ENCODE measurements around the gene DOC2A.

Gene DOC2A

DNA sequence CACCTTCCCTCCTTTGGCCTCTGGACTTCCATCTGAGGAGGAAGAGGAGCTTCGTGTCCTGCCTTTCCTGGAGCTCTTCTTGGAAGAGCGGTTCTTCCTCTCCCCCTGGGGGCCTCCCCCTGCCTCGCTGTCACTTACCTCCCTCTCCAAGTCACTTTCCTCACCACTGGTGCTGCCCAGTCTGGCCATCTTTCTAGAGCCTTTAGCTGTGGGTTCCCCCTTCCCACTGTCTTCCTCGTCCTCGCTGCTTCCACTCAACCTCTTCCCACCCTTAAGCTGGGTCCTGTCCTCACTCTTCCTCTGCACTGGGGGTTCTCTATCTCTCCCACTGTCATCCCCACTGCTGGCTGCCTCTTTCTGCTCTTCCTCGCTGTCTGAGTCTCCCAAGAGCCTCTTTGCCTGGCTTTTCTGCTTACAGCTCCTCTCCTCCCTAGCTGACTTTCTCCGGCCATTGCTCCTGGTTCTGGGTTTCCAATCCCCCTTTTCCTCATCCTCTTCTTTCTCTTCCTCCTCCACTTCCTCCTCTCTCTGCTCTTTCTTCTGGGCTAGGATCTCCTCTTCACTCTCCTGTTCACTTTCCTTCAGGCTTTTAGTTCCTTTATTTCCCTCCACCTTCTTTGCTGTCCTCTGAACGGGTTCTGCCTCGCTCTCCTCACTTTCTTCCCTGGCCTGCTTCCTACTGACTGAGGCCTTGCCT, 16.8 kb downstream of the DOC2A start:
- in situ Hi-C loops (cut with HindIII; ENCODE audit: low pct_ligation_motif_present, low pct_unique_long_range_greater_than_20kb, low sequenced_read_pairs) = no loop called here
- no peak for DNase-seq

DNA sequence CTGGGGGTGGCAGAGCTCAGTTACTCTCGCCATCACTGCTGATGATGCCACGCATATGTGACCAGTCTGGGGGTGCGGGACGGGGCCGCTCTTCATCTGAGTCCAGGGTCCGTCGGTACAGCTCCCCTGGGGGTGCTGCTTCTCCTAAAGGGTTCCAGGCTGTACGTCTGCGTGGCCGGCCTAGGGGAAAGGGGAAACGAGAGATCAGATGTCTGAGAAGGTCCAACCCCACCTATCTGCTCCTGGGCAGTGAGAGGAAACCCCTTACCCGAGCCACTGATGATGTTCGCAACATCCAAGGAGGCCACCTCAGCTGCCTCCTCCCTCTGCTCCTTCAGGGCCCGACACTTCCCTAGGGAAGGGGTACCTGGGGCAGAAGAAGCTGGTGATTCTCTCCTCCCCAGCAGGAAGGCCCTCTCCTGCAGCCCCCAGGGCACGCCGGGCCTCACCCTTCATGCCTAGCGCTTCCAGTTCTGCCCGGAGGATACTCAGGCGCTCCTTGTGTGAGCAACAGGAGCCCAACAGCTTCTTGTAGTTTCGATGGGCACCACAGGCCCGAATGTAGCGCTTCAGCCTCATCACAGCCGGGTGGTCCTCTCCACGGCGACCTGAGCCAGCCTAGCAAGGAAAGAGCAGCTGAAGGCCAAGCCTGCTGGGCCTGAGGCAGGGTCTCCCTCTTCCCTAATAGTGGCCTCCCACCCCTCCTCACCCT, 17.5 kb downstream of the DOC2A start:
- DNase-seq = no peak
- in situ Hi-C loops (cut with HindIII; ENCODE audit: low pct_ligation_motif_present, low pct_unique_long_range_greater_than_20kb, low sequenced_read_pairs) = no loop called here

DNA sequence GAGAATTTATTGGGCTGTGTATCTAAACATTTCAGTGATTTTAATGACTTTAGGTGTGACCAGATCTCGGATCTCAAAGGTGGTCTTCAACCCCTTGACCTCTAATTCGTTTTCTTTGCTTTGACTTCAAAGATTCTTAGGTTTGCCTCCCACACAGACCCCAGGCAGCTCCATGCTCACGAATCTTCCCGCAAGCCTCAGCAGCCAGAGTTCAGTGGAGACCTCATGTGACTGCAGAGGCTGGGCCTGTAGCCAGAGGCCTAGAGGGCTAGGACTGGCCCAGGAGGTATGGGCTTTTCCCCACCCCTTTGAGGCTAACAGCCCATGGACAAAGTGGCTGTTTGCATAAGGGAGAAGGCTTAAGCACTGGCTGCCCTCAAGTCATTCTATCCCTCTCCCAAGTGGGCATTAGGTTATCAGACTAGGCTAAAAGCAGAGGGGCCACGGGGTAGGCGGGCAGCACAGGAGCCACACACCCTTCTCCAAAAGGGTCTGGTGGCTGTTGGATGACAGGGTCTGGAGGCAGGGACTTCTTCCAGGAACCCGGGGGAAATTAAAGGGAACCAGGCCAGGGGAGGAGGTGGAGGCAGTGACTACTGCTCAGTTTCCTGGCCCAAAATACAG, 18.4 kb downstream of the DOC2A start:
- no peak for DNase-seq
- in situ Hi-C loops (cut with HindIII; ENCODE audit: low pct_ligation_motif_present, low pct_unique_long_range_greater_than_20kb, low sequenced_read_pairs) = no loop called here

DNA sequence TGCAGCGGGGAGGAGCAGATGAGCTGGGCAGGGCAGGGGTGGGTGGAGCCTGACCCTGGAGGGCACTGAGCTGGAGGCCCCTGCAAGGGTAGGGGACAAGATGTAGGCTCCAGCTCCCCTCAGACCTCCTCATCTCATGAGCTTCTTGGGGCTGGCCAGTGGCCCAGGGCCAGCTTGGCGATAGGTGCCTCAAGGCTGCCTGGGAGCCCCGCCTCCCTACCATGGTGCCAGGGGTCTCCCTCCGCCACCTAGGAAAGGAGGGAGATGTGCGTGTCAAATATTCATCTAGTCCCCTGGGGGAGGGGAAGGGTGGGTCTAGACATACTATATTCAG, 19.3 kb downstream of the DOC2A start:
- no peak for DNase-seq
- in situ Hi-C loops (cut with HindIII; ENCODE audit: low pct_ligation_motif_present, low pct_unique_long_range_greater_than_20kb, low sequenced_read_pairs) = no loop called here

DNA sequence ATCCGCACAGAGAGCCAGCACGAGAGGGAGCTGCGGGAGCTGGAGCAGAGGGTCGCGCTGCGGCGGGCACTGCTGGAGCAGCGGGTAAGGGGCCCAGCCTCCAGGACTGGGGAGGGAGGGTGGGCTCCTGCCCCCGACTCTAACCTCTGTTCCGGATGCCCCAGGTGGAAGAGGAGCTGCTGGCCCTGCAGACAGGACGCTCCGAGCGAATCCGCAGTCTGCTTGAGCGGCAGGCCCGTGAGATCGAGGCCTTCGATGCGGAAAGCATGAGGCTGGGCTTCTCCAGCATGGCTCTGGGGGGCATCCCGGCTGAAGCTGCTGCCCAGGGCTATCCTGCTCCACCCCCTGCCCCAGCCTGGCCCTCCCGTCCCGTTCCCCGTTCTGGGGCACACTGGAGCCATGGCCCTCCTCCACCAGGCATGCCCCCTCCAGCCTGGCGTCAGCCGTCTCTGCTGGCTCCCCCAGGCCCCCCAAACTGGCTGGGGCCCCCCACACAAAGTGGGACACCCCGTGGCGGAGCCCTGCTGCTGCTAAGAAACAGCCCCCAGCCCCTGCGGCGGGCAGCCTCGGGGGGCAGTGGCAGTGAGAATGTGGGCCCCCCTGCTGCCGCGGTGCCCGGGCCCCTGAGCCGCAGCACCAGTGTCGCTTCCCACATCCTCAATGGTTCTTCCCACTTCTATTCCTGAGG, 19.8 kb downstream of the DOC2A start:
- in situ Hi-C loops (cut with HindIII; ENCODE audit: low pct_ligation_motif_present, low pct_unique_long_range_greater_than_20kb, low sequenced_read_pairs) = no loop called here
- no peak for DNase-seq

DNA sequence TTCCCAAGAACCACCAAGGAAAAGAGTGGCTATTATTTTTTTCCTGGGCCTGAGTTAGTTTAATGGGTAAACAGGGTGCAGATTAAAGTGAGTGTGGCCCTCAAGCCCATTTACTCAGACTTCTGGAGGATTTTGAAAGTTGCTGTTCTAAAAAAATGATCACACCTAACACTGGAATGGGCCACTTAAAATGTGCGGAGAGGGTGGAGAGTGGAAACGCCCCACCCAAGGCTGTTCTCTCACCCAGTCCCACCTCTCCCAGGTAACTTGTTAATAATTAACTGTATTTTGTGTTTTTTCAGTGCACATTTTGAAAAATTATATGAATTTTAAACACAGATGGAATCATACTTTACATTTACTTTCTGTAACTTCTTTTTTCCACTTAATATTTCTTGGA, 20.8 kb downstream of the DOC2A start:
- DNase-seq = no peak
- in situ Hi-C loops (cut with HindIII; ENCODE audit: low pct_ligation_motif_present, low pct_unique_long_range_greater_than_20kb, low sequenced_read_pairs) = no loop called here

DNA sequence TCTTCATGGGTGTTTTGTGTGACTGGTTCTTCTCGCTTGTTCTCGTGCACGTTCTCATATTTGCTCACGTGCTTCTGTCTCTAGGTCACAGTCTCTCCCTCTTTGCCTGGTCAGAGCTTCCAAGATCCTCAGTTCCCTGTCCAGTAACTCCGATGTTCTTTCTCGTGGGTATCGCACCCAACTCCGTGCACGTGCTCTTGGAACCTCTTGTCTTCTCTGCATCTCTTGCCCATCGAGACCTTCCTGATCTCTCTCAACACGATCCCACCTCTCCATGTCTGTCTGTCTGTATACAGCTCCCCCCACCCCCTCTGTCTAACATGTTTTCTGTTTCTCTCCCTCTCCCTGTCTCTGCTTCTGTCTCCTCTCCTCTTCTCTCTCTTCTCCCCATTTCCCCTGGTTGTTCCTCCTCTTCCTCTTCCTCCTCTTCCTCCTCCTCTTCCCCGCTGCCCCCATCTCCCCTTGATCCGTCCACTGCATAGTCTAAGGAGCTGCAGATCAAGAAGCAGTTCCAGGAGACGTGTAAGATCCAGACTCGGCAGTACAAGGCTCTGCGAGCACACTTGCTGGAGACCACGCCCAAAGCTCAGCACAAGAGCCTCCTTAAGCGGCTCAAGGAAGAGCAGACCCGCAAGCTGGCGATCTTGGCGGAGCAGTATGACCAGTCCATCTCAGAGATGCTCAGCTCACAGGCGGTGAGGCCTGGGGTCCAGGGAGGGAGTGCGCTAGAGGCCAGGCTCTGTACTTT, 21.5 kb downstream of the DOC2A start:
- DNase-seq = no peak
- in situ Hi-C loops (cut with HindIII; ENCODE audit: low pct_ligation_motif_present, low pct_unique_long_range_greater_than_20kb, low sequenced_read_pairs) = no loop called here

DNA sequence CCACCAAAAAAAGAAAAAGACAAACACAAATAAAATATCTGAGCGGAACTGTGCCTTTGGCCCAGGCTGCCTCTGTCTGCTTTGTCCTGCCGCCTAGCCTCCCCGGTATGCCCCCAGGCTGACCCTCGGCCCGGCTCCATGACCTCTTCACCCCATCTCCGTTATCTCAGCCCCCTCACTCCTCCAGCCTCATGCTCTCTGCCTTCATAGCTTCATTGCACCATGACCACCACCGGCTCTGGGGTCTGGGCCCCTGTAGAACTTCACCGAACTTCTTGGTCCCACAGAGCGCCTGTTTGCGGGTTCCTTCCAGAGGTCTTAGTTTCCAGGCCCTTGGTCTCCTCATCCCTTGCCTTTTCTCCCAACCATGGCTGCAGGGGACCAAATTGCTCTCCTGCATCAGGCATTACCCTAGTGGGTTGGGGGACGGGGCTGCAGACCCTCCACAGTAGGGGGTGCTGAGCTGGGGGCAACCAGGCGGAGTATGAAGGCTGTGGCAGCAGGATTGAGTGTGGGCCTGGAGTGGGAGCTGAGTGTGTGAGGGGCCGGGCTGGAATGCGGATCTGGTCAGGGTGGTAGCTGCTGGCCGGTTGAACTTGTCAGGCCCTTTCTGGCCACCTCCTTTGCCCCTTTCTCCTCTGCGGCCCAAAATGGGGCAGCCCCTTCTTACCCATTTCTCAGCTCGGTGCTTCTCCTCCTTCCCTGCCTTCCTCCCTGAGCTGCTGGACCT, 22.3 kb downstream of the DOC2A start:
- in situ Hi-C loops (cut with HindIII; ENCODE audit: low pct_ligation_motif_present, low pct_unique_long_range_greater_than_20kb, low sequenced_read_pairs) = no loop called here

DNA sequence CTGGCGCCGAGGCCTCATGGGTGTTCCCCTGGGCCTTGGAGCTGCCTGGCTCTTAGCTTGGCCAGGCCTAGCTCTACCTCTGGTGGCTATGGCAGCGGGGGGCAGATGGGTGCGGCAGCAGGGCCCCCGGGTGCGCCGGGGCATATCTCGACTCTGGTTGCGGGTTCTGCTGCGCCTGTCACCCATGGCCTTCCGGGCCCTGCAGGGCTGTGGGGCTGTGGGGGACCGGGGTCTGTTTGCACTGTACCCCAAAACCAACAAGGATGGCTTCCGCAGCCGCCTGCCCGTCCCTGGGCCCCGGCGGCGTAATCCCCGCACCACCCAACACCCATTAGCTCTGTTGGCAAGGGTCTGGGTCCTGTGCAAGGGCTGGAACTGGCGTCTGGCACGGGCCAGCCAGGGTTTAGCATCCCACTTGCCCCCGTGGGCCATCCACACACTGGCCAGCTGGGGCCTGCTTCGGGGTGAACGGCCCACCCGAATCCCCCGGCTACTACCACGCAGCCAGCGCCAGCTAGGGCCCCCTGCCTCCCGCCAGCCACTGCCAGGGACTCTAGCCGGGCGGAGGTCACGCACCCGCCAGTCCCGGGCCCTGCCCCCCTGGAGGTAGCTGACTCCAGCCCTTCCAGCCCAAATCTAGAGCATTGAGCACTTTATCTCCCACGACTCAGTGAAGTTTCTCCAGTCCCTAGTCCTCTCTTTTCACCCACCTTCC, 23.3 kb downstream of the DOC2A start:
- in situ Hi-C loops (cut with HindIII; ENCODE audit: low pct_ligation_motif_present, low pct_unique_long_range_greater_than_20kb, low sequenced_read_pairs) = no loop called here
- DNase-seq = no peak

More for the DNA sequence above, 22.3 kb downstream of the DOC2A start:
- no peak for DNase-seq

DNA sequence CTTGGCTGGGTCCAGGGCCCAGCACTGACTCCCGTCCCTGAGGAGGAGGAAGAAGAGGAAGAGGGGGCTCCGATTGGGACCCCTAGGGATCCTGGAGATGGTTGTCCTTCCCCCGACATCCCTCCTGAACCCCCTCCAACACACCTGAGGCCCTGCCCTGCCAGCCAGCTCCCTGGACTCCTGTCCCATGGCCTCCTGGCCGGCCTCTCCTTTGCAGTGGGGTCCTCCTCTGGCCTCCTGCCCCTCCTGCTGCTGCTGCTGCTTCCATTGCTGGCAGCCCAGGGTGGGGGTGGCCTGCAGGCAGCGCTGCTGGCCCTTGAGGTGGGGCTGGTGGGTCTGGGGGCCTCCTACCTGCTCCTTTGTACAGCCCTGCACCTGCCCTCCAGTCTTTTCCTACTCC, 23.9 kb downstream of the DOC2A start:
- no peak for DNase-seq
- in situ Hi-C loops (cut with HindIII; ENCODE audit: low pct_ligation_motif_present, low pct_unique_long_range_greater_than_20kb, low sequenced_read_pairs) = no loop called here

DNA sequence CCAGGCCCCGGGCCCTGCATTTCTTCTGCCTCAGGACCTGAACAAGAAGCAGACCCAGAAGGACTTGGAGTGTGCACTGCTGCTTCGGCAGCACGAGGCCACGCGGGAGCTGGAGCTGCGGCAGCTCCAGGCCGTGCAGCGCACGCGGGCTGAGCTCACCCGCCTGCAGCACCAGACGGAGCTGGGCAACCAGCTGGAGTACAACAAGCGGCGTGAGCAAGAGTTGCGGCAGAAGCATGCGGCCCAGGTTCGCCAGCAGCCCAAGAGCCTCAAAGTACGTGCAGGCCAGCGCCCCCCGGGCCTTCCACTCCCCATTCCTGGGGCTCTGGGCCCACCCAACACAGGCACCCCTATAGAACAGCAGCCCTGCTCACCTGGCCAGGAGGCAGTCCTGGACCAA, 24.6 kb downstream of the DOC2A start:
- no peak for DNase-seq
- in situ Hi-C loops (cut with HindIII; ENCODE audit: low pct_ligation_motif_present, low pct_unique_long_range_greater_than_20kb, low sequenced_read_pairs) = no loop called here

DNA sequence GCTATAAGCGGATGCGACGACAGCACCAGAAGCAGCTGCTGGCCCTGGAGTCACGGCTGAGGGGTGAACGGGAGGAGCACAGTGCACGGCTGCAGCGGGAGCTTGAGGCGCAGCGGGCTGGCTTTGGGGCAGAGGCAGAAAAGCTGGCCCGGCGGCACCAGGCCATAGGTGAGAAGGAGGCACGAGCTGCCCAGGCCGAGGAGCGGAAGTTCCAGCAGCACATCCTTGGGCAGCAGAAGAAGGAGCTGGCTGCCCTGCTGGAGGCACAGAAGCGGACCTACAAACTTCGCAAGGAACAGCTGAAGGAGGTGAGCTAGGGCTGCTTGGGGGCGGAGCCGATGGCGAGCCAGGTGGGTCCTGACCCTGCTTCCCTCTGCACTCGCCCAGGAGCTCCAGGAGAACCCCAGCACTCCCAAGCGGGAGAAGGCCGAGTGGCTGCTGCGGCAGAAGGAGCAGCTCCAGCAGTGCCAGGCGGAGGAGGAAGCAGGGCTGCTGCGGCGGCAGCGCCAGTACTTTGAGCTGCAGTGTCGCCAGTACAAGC, 25.5 kb downstream of the DOC2A start:
- no peak for DNase-seq
- in situ Hi-C loops (cut with HindIII; ENCODE audit: low pct_ligation_motif_present, low pct_unique_long_range_greater_than_20kb, low sequenced_read_pairs) = no loop called here

DNA sequence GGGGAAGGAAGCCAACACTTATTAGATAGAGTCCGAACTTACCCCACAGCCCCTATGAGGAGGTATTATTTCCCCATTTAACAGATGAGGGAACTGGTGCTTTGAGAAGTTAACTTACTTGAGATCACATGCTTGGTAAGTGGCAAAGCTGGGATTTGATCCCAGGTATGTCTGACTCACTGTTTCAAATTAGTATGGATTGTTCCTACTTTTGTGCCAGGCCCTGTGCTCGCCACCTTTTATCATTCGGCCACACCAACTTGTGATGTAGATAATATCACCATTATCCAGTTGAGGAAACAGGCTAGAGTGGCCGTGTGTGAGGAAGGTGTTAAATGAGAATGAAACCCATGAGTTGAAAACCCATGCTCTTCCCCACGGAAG, 26.1 kb downstream of the DOC2A start:
- in situ Hi-C loops (cut with HindIII; ENCODE audit: low pct_ligation_motif_present, low pct_unique_long_range_greater_than_20kb, low sequenced_read_pairs) = no loop called here
- no peak for DNase-seq

DNA sequence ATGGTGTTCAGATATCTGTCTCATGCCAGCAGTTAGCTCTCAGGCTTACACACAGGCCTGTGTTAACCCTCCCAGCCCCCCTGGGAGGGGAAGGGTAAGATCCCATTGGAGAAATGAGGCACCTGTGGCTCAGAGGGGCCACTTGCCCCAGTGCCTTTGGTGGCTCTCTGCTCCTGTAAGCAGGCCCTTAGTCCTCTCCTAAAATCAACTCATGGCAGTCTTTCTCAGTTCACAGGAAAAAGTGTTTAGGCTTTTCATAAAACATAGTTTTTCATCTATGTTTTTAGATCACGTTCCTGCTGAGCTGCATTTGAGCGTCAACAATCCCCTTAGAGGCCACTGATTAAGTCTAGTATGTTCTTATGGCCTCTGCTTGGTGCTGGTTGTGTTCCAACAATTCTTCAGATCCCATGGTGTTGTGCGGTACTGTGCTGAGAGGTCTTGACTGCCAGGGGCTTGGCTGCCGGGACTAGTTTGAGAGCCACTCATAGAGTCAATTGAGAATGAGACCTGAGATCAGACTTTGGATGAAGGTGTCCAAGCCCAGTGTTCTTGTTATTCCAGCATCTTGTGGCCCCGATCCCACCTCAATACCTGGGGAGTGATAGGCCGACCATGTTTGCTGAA, 26.6 kb downstream of the DOC2A start:
- in situ Hi-C loops (cut with HindIII; ENCODE audit: low pct_ligation_motif_present, low pct_unique_long_range_greater_than_20kb, low sequenced_read_pairs) = no loop called here

DNA sequence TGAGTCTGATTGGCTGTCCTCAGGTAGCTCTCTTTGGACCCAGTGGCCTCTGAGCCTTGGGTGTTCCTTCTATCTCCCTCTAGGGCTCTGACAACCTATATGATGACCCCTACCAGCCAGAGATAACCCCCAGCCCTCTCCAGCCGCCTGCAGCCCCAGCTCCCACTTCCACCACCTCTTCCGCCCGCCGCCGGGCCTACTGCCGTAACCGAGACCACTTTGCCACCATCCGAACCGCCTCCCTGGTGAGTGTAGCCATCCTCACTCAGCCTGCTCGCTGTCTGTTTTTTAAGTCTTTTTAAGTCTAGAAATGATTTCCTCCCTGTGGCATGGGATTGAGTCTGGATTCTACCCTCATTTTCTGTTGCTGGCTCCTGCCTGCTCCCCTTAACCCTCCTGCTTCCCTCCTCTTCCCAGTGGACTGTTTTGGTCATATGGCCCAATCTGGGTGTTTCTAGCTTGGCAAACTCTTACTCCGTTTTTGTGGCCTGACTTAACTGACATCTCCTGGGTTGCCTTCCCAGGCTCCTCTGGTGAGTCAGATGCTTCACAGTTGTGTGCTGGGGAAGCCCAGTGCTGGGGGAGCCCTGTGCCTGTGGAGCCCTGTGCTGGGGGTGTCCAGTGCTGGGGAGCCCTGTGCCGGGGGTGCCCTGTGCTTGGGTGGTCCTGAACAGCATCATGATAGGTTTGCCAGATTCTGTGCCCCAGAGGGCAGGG, 27.2 kb downstream of the DOC2A start:
- in situ Hi-C loops (cut with HindIII; ENCODE audit: low pct_ligation_motif_present, low pct_unique_long_range_greater_than_20kb, low sequenced_read_pairs) = no loop called here
- no peak for DNase-seq

More for the DNA sequence above, 26.6 kb downstream of the DOC2A start:
- no peak for DNase-seq

DNA sequence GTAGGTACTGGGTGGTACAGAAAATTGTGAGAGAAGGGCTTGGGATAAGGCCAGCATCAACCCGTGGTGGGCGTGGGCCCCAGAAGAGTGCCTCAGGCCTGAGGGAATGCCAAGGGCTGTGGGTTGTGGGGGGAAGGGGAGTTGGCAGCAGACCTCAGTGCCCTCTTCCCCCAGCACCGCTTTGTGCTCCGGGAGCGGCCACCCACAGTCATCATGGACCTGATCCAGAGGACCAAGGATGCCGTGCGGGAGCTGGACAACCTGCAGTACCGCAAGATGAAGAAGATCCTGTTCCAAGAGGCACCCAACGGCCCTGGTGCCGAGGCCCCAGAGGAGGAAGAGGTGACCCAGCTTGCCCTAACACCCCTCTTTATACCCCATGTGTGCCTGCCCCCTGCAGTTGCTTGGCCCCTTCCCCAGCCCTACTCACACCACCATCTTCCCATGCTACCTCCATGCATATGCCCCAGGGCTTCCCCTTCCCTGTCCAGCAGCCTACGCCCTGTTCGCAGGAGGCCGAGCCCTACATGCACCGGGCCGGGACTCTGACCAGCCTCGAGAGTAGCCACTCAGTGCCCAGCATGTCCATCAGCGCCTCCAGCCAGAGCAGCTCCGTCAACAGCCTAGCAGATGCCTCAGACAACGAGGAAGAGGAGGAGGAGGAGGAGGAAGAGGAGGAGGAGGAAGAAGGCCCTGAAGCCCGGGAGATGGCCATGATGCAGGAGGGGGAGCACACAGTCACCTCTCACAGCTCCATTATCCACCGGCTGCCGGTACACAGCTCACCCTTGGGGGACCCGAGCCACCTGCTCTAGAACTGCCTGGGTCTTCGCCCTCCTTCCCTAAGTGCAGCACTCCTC, 28.0 kb downstream of the DOC2A start:
- in situ Hi-C loops (cut with HindIII; ENCODE audit: low pct_ligation_motif_present, low pct_unique_long_range_greater_than_20kb, low sequenced_read_pairs) = no loop called here
- DNase-seq = no peak

All from ACHN (cell line).